ENCODE data around the gene ZNF688. TPM values are rescaled to one million over a fixed set of nuclear protein-coding genes. Genes with fewer than 3 reads are reported as not detected.
A peak's percentile ranks its signal among the peaks of the same experiment; 100 is the strongest.

ZNF688 gene
- total RNA-seq, 3 donors from 2014 or later (not counting 1 experiment from before 2014, with no cell fraction given), result 10.1 to 16.9 (median 16.5) TPM

GRCh38 chr16:30565984-30566383, 5.5 kb downstream of the ZNF688 start:
- H3K9me3 ChIP-seq (ENCODE audit: control insufficient read depth, insufficient read depth, low read length), result no peaks in the 10 kb centered on the region
- ATAC-seq (no peak), DNase-seq (no peak)
- no peaks in the 10 kb centered on the region for H3K36me3 ChIP-seq (ENCODE audit: control insufficient read depth, insufficient read depth, low read length)
- H3K27ac ChIP-seq (ENCODE audit: low read length), result no peak overlapping the region
- Mint-ChIP-seq H3K36me3 (no peaks in the 10 kb centered on the region), H3K9me3 (no peaks in the 10 kb centered on the region), H3K27ac (peak overlapping the region in 1 of 2 donors; percentile 36), H3K27me3 (ENCODE audit: low read depth in 2 of 2) (peaks cover 0 to 4% of the 10 kb centered on the region in 2 donors), H3K4me1 (peaks cover 19 to 22% of the 10 kb centered on the region in 2 donors), H3K4me3 (no peak overlapping the region)
- no peak overlapping the region for H3K4me3 ChIP-seq (ENCODE audit: low read length)
- H3K27me3 ChIP-seq (ENCODE audit: control insufficient read depth, insufficient read depth, low read length), result no peaks in the 10 kb centered on the region
- intact Hi-C loops (cut with micrococcal nuclease), result no loop called here
- no peak for TF ChIP-seq CTCF (IDR thresholded peaks at IDR 0.05)
- WGBS (ENCODE audit: insufficient coverage), result 89% methylated on average over 8 of the region's 8 CpGs
- H3K4me1 ChIP-seq (ENCODE audit: control insufficient read depth, insufficient read depth, low read length), result peaks cover 41% of the 10 kb centered on the region

- H3K27ac Mint-ChIP-seq, result no peak overlapping the region
- TF ChIP-seq CTCF (IDR thresholded peaks at IDR 0.05), result no peak
- H3K4me1 Mint-ChIP-seq, result peaks cover 19 to 21% of the 10 kb centered on the region in 2 donors
- H3K4me3 Mint-ChIP-seq, result no peak overlapping the region
- no peaks in the 10 kb centered on the region for H3K9me3 ChIP-seq (ENCODE audit: control insufficient read depth, insufficient read depth, low read length)
- intact Hi-C loops (cut with micrococcal nuclease), result no loop called here
- 75% methylated on average over 7 of the region's 7 CpGs for WGBS (ENCODE audit: insufficient coverage)
- no peak for ATAC-seq
- no peak for DNase-seq
- H3K4me1 ChIP-seq (ENCODE audit: control insufficient read depth, insufficient read depth, low read length), result peaks cover 39% of the 10 kb centered on the region
- H3K27ac ChIP-seq (ENCODE audit: low read length), result no peak overlapping the region
- H3K36me3 Mint-ChIP-seq, result no peaks in the 10 kb centered on the region
- H3K36me3 ChIP-seq (ENCODE audit: control insufficient read depth, insufficient read depth, low read length), result no peaks in the 10 kb centered on the region
- no peak overlapping the region for H3K4me3 ChIP-seq (ENCODE audit: low read length)
- peaks cover 0 to 4% of the 10 kb centered on the region in 2 donors for H3K27me3 Mint-ChIP-seq (ENCODE audit: low read depth in 2 of 2)
- no peaks in the 10 kb centered on the region for H3K9me3 Mint-ChIP-seq
- no peaks in the 10 kb centered on the region for H3K27me3 ChIP-seq (ENCODE audit: control insufficient read depth, insufficient read depth, low read length)
These were observed 6.0 kb downstream of the ZNF688 start for GRCh38 chr16:30565526-30565925.

- Mint-ChIP-seq H3K27me3 (ENCODE audit: low read depth in 2 of 2) (peaks cover 0 to 4% of the 10 kb centered on the region in 2 donors), H3K4me3 (peak overlapping the region; percentile 93), H3K4me1 (peaks cover 25 to 28% of the 10 kb centered on the region in 2 donors), H3K36me3 (no peaks in the 10 kb centered on the region), H3K9me3 (no peaks in the 10 kb centered on the region), H3K27ac (peak overlapping the region; percentile 89 to 92)
- Histone ChIP-seq H3K27ac (ENCODE audit: low read length) (peak overlapping the region; percentile 76), H3K27me3 (ENCODE audit: control insufficient read depth, insufficient read depth, low read length) (no peaks in the 10 kb centered on the region), H3K4me1 (ENCODE audit: control insufficient read depth, insufficient read depth, low read length) (peaks cover 30% of the 10 kb centered on the region), H3K9me3 (ENCODE audit: control insufficient read depth, insufficient read depth, low read length) (no peaks in the 10 kb centered on the region), H3K4me3 (ENCODE audit: low read length) (peak overlapping the region; percentile 54), H3K36me3 (ENCODE audit: control insufficient read depth, insufficient read depth, low read length) (no peaks in the 10 kb centered on the region)
- DNase-seq (no peak), ATAC-seq (no peak)
- 97% methylated on average over 14 of the region's 14 CpGs for WGBS (ENCODE audit: insufficient coverage)
- TF ChIP-seq CTCF (IDR thresholded peaks at IDR 0.05), result no peak
- intact Hi-C loops (cut with micrococcal nuclease), result no loop called here
These were observed 9.5 kb downstream of the ZNF688 start for GRCh38 chr16:30562021-30562420.
